Left lung (tissue), 10 donors: ENCODE data around the gene GAB4. TPM values are rescaled to one million over a fixed set of nuclear protein-coding genes. Genes with fewer than 3 reads are reported as not detected.

ENCODE experiments used
- ATAC-seq: fragments of 200-7000 bp; cut with Tn5 transposase; one replicate; pipeline ENCODE4 v1.9.1; 2020; ENCODE audit warnings: moderate library complexity
- DNase-seq, 4 donors: peaks; one replicate each; pipeline ENCODE4 v3.0.0-alpha.2; 2013 to 2020
- H3K27ac ChIP-seq, 2 donors: fragments of 200-600 bp; sonication (generic) in 1 of 2; one replicate each; pipeline versions ENCODE4 v1.5.0 to v1.8.0; 2020 to 2021
- H3K27me3 ChIP-seq, 2 donors: fragments of 200-600 bp; sonication (generic) in 1 of 2; one replicate each; pipeline versions ENCODE4 v1.5.0 to v1.8.0; 2020 to 2021
- H3K36me3 ChIP-seq, 2 donors: fragments of 200-600 bp; sonication (generic) in 1 of 2; one replicate each; pipeline versions ENCODE4 v1.5.0 to v1.8.0; 2020 to 2021
- H3K4me1 ChIP-seq, 2 donors: fragments of 200-600 bp; one replicate each; pipeline ENCODE4 v1.8.0; 2021
- H3K4me3 ChIP-seq, 2 donors: fragments of 200-600 bp; sonication (generic) in 1 of 2; one replicate each; pipeline versions ENCODE4 v1.5.0 to v1.8.0; 2020 to 2021; ENCODE audit warnings: mild to moderate bottlenecking in 1 of 2
- H3K9me3 ChIP-seq, 2 donors: fragments of 200-600 bp; sonication (generic) in 1 of 2; one replicate each; pipeline versions ENCODE4 v1.5.0 to v1.8.0; 2020 to 2021
- CTCF ChIP-seq, 2 donors: fragments of 200-600 bp; sonication (generic) in 1 of 2; IDR thresholded peaks; one replicate each; pipeline versions ENCODE4 v1.5.0 to v1.8.0; 2021; ENCODE audit warnings: antibody characterized with exemption in 2 of 2
- intact Hi-C, 2 donors: fragments of 100-400 bp; cut with DNase I; formaldehyde crosslinking; loops; one replicate each; pipeline versions ENCODE4 v1.11.2 to v1.14.2; 2022
- polyA plus RNA-seq, 6 donors: library from polyadenylated mRNA; unstranded; fragments of 120-200 nt; gene quantifications; one replicate each; pipeline ENCODE4 v1.2.1, GENCODE V29; 2013; ENCODE audit not compliant: insufficient read length in 6 of 6
- total RNA-seq, 2 donors: library from RNA; stranded (reverse); fragmentation: NEBNext Ultra II Directional; extraction: Animal tissue kit (Norgen Biotek cat#: 25700); gene quantifications; one replicate each; pipeline ENCODE4 v1.2.1, GENCODE V29; 2021
- donor health status: DM: no; HTN: yes; CAD: no.
- donor health status: DM: no; HTN: no; CAD: no.

Gene GAB4
- total and polyA plus RNA-seq, 8 donors = not detected

- ATAC-seq (no peak), DNase-seq (no peak)
- H3K27ac ChIP-seq = no peak overlapping the region
- H3K27me3 ChIP-seq = no peaks in the 10 kb centered on the region
- no peaks in the 10 kb centered on the region for H3K9me3 ChIP-seq
- no peak overlapping the region for H3K4me3 ChIP-seq
- no peak for TF ChIP-seq CTCF (IDR thresholded peaks at IDR 0.05)
- intact Hi-C loops = no loop called here
- no peaks in the 10 kb centered on the region for H3K36me3 ChIP-seq
- no peaks in the 10 kb centered on the region for H3K4me1 ChIP-seq
These were observed 40.4 kb downstream of the GAB4 start for GRCh38 chr22:16967453-16968217.

- intact Hi-C loops = no loop called here
- DNase-seq = no peak
These were observed 41.8 kb downstream of the GAB4 start for GRCh38 chr22:16966251-16966650.

GRCh38 chr22:16965560-16965959 is 42.5 kb downstream of the GAB4 start:
- Histone ChIP-seq H3K4me3 (no peak overlapping the region), H3K9me3 (no peaks in the 10 kb centered on the region), H3K36me3 (no peaks in the 10 kb centered on the region), H3K27me3 (no peaks in the 10 kb centered on the region), H3K27ac (no peak overlapping the region), H3K4me1 (no peaks in the 10 kb centered on the region)
- DNase-seq = no peak
- ATAC-seq = no peak
- no peak for TF ChIP-seq CTCF (IDR thresholded peaks at IDR 0.05)
- intact Hi-C loops = no loop called here

More at GRCh38 chr22:16966251-16966650, 41.8 kb downstream of the GAB4 start:
- H3K27ac ChIP-seq = no peak overlapping the region
- H3K27me3 ChIP-seq = no peaks in the 10 kb centered on the region
- TF ChIP-seq CTCF (IDR thresholded peaks at IDR 0.05) = no peak
- no peak for ATAC-seq
- H3K4me3 ChIP-seq = no peak overlapping the region
- no peaks in the 10 kb centered on the region for H3K4me1 ChIP-seq
- no peaks in the 10 kb centered on the region for H3K36me3 ChIP-seq
- H3K9me3 ChIP-seq = no peaks in the 10 kb centered on the region

- Histone ChIP-seq H3K4me3 (no peak overlapping the region), H3K27me3 (no peaks in the 10 kb centered on the region), H3K27ac (no peak overlapping the region), H3K9me3 (no peaks in the 10 kb centered on the region), H3K4me1 (no peaks in the 10 kb centered on the region), H3K36me3 (no peaks in the 10 kb centered on the region)
- no peak for TF ChIP-seq CTCF (IDR thresholded peaks at IDR 0.05)
- intact Hi-C loops = no loop called here
- DNase-seq (no peak), ATAC-seq (no peak)
These were observed 42.9 kb downstream of the GAB4 start for GRCh38 chr22:16965083-16965482.

GRCh38 chr22:16964366-16964765 is 43.7 kb downstream of the GAB4 start:
- no peaks in the 10 kb centered on the region for H3K9me3 ChIP-seq
- no peak for TF ChIP-seq CTCF (IDR thresholded peaks at IDR 0.05)
- no peak for ATAC-seq
- intact Hi-C loops = no loop called here
- no peaks in the 10 kb centered on the region for H3K4me1 ChIP-seq
- no peaks in the 10 kb centered on the region for H3K27me3 ChIP-seq
- H3K36me3 ChIP-seq = no peaks in the 10 kb centered on the region
- H3K4me3 ChIP-seq = no peak overlapping the region
- DNase-seq = no peak
- H3K27ac ChIP-seq = no peak overlapping the region
